DOHH2 (cell line): ENCODE data around the gene FTO.
A peak's percentile ranks its signal among the peaks of the same experiment; 100 is the strongest.

Experiments used
- H3F3A ChIP-seq: fragments of 200-600 bp; sonication (generic), shearing (Covaris generic); 2 replicates; pipeline ENCODE4 v1.6.0; 2016; ENCODE audit warnings: antibody characterized with exemption, mild to moderate bottlenecking; ENCODE audit not compliant: control insufficient read depth, insufficient read depth
- H3K27ac ChIP-seq: fragments of 200-600 bp; sonication (generic); 2 replicates; pipeline ENCODE4 v1.5.1; 2014; ENCODE audit warnings: low read depth, mild to moderate bottlenecking, low read length, moderate library complexity
- H3K27me3 ChIP-seq: fragments of 200-600 bp; sonication (generic); 2 replicates; pipeline ENCODE4 v1.6.1; 2014; ENCODE audit warnings: mild to moderate bottlenecking, low read length, mixed read lengths; ENCODE audit not compliant: control insufficient read depth
- H3K36me3 ChIP-seq: fragments of 200-600 bp; sonication (generic); 2 replicates; pipeline ENCODE4 v1.6.1; 2014; ENCODE audit warnings: mild to moderate bottlenecking, low read length, moderate library complexity, mixed read lengths; ENCODE audit not compliant: control insufficient read depth
- H3K4me1 ChIP-seq: fragments of 200-600 bp; sonication (generic); 2 replicates; pipeline ENCODE4 v1.6.1; 2014; ENCODE audit warnings: mild to moderate bottlenecking, low read length, mixed read lengths; ENCODE audit not compliant: control insufficient read depth
- H3K4me2 ChIP-seq: fragments of 200-600 bp; sonication (generic); 2 replicates; pipeline ENCODE4 v1.6.0; 2014; ENCODE audit warnings: mild to moderate bottlenecking, low read length, moderate library complexity
- H3K4me3 ChIP-seq: fragments of 200-600 bp; sonication (generic); 2 replicates; pipeline ENCODE4 v1.5.1; 2014; ENCODE audit warnings: mild to moderate bottlenecking, low read length, mixed read lengths
- H3K79me2 ChIP-seq: fragments of 200-600 bp; sonication (generic); 2 replicates; pipeline ENCODE4 v1.6.1; 2014; ENCODE audit warnings: mild to moderate bottlenecking, low read length, mixed read lengths; ENCODE audit not compliant: control insufficient read depth
- H3K9me2 ChIP-seq: fragments of 200-600 bp; sonication (generic); replicated peaks from 2 replicates; pipeline ENCODE4 v1.6.1; 2014; ENCODE audit warnings: mild to moderate bottlenecking, low read length, mixed read lengths; ENCODE audit not compliant: control insufficient read depth
- H3K9me3 ChIP-seq: fragments of 200-600 bp; sonication (generic); 2 replicates; pipeline ENCODE4 v1.6.1; 2014; ENCODE audit warnings: antibody characterized with exemption, low read length, mixed read lengths; ENCODE audit not compliant: control insufficient read depth, insufficient read depth
- H4K20me1 ChIP-seq: fragments of 200-600 bp; sonication (generic); 2 replicates; pipeline ENCODE4 v1.6.0; 2014; ENCODE audit warnings: low read depth, mild to moderate bottlenecking, antibody characterized with exemption, low read length, moderate library complexity; ENCODE audit not compliant: control insufficient read depth, insufficient read depth
- EZH2phosphoT487 ChIP-seq: fragments of 200-600 bp; sonication (generic); IDR thresholded peaks from 2 replicates; pipeline ENCODE4 v1.6.1; 2017; ENCODE audit warnings: borderline replicate concordance, mild to moderate bottlenecking, antibody characterized with exemption, low read length, moderate library complexity, mixed read lengths
- TF ChIP-seq, protein P1 (sequence below): fragments of 200-600 bp; sonication (generic); IDR thresholded peaks from one replicate; pipeline ENCODE4 v1.5.1; 2014; ENCODE audit warnings: antibody characterized with exemption, mild to moderate bottlenecking, low read depth, low read length; ENCODE audit not compliant: poor library complexity, severe bottlenecking

Gene FTO

DNA sequence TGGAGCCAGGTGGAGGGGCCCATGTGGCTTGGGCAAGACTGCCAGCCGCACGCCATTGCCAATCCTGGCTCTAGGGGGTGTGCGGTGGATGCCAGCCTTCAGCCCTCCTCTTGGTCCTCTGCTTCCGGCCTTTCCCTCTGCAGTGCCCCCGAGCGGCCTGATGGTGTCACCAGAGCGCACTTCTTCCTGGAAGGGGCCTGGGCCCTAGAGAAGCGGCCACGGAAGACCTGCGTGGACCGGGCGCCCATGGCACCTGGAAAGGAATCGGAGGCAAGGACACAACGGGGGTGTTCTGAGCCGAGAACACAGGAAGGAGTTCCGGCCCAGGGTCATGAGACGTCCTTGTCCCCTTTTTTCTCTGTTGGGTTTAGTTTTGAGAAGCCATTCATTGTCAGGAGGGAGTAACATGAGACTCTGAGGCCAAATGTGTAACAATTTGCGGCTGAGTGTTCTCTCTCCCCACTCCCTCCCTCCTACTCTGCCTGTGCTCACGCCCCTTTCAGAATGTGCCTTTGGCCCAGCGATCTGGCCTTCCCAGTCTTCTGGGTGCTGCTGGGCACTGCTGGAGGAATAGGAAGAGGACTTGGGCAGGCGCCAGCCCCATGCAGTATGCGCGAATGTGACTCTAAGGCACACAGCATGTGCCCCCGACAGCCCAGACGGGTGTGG is 489.8 kb downstream of the FTO start:
- Histone ChIP-seq H3K9me3 (no peaks in the 10 kb centered on the region), H3K79me2 (no peaks in the 10 kb centered on the region), H3K27me3 (no peaks in the 10 kb centered on the region), H3K9me2 (no peaks in the 10 kb centered on the region), H3K36me3 (no peaks in the 10 kb centered on the region), H3K4me3 (no peak overlapping the region), H3K27ac (no peak overlapping the region), H3F3A (no peaks in the 10 kb centered on the region), H4K20me1 (no peaks in the 10 kb centered on the region), H3K4me1 (no peaks in the 10 kb centered on the region), H3K4me2 (no peak overlapping the region)
- no peak for TF ChIP-seq EZH2phosphoT487
- TF ChIP-seq, protein P1, sequence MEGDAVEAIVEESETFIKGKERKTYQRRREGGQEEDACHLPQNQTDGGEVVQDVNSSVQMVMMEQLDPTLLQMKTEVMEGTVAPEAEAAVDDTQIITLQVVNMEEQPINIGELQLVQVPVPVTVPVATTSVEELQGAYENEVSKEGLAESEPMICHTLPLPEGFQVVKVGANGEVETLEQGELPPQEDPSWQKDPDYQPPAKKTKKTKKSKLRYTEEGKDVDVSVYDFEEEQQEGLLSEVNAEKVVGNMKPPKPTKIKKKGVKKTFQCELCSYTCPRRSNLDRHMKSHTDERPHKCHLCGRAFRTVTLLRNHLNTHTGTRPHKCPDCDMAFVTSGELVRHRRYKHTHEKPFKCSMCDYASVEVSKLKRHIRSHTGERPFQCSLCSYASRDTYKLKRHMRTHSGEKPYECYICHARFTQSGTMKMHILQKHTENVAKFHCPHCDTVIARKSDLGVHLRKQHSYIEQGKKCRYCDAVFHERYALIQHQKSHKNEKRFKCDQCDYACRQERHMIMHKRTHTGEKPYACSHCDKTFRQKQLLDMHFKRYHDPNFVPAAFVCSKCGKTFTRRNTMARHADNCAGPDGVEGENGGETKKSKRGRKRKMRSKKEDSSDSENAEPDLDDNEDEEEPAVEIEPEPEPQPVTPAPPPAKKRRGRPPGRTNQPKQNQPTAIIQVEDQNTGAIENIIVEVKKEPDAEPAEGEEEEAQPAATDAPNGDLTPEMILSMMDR: peak; percentile 84

DNA sequence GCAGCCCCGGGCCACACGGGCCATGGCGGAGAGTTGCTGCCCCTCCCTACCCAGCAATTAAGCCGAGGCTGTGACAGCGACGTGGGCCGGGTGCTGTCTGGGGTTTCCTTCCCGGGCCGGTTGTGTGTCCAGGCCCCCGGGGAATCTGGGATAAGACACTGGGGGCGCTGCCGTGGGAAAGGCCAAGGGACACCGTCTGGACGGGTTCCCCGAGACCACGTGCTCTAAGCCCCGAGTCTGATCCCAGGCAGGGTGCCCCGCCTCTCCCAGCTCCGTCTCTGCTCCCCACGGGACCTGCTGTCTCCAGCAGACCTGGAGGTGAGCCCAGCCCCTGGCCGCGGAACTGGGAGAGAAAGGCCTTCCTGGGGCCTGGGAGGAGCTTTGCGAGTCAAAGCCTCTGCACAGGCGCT is 490.4 kb downstream of the FTO start:
- Histone ChIP-seq H3K4me3 (no peak overlapping the region), H3K9me3 (no peaks in the 10 kb centered on the region), H3F3A (no peaks in the 10 kb centered on the region), H3K4me2 (no peak overlapping the region), H3K4me1 (no peaks in the 10 kb centered on the region), H3K9me2 (no peaks in the 10 kb centered on the region), H3K79me2 (no peaks in the 10 kb centered on the region), H3K27me3 (no peaks in the 10 kb centered on the region), H4K20me1 (no peaks in the 10 kb centered on the region), H3K36me3 (no peaks in the 10 kb centered on the region), H3K27ac (no peak overlapping the region)
- TF ChIP-seq, protein P1: no peak
- TF ChIP-seq EZH2phosphoT487: no peak

DNA sequence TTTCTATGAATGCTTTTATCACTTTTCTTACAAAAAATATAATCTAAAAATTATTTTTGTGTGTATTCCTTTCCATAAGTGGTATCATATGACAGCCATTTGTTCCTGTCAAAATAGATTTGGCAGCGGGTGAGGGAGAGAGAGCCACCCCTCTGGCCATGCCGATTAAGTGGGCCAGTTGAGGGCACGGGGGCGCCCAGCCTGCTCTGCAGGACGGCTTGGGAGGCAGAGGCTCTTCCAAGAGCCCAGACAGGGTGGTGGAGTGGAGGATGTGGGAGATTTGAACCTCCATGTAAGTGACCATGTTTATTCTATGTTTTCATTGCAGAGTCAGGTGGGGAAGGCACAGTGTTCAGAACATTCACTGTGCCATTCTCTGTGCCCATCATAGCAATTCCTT is 493.8 kb downstream of the FTO start:
- no peaks in the 10 kb centered on the region for H3K79me2 ChIP-seq
- no peaks in the 10 kb centered on the region for H3F3A ChIP-seq
- no peaks in the 10 kb centered on the region for H4K20me1 ChIP-seq
- no peaks in the 10 kb centered on the region for H3K4me1 ChIP-seq
- no peak overlapping the region for H3K4me3 ChIP-seq
- no peaks in the 10 kb centered on the region for H3K27me3 ChIP-seq
- no peaks in the 10 kb centered on the region for H3K36me3 ChIP-seq
- no peak overlapping the region for H3K27ac ChIP-seq
- H3K4me2 ChIP-seq: no peak overlapping the region
- no peaks in the 10 kb centered on the region for H3K9me2 ChIP-seq
- TF ChIP-seq, protein P1: no peak
- no peak for TF ChIP-seq EZH2phosphoT487
- peaks cover 4% of the 10 kb centered on the region; the same call in 1 of the 2 replicates for H3K9me3 ChIP-seq
